ENCODE results near the gene PDCD2L.
"Not testable (repeated sequence)": the region's sequence is repeated elsewhere in the genome, so short reads cannot be mapped to it uniquely, and the experiment has no call there.

GRCh38 chr19:34400844-34401243, 3.4 kb upstream of the PDCD2L start:
- TF ChIP-seq CTCF (IDR thresholded peaks at IDR 0.05); ZFX (IDR thresholded peaks at IDR 0.05; ENCODE audit: borderline replicate concordance): not testable (repeated sequence)

Measured in 22Rv1 (cell line).